ENCODE results near the gene CLASP1.
"Not testable (repeated sequence)": the region's sequence is repeated elsewhere in the genome, so short reads cannot be mapped to it uniquely, and the experiment has no call there.

The CLASP1 gene

GRCh38 chr2:121349721-121350401 lies 299.4 kb downstream of the CLASP1 start:
- DNase-seq (ENCODE audit: low read depth in 2 of 2): no peak

- no peak for DNase-seq (ENCODE audit: low read depth in 2 of 2)
Measured at GRCh38 chr2:121348128-121348740, 301.0 kb downstream of the CLASP1 start.

GRCh38 chr2:121346859-121347258 lies 302.4 kb downstream of the CLASP1 start:
- DNase-seq (ENCODE audit: low read depth in 2 of 2): no peak

- no peak for DNase-seq (ENCODE audit: low read depth in 2 of 2)
Measured at GRCh38 chr2:121346407-121346806, 302.9 kb downstream of the CLASP1 start.

- DNase-seq (ENCODE audit: low read depth in 2 of 2): no peak
Measured at GRCh38 chr2:121345887-121346286, 303.4 kb downstream of the CLASP1 start.

GRCh38 chr2:121345101-121345500 lies 304.2 kb downstream of the CLASP1 start:
- no peak for DNase-seq (ENCODE audit: low read depth in 2 of 2)

- not testable (repeated sequence) for DNase-seq (ENCODE audit: low read depth in 2 of 2)
Measured at GRCh38 chr2:121343828-121344399, 305.3 kb downstream of the CLASP1 start.

GRCh38 chr2:121343191-121343590 lies 306.1 kb downstream of the CLASP1 start:
- DNase-seq (ENCODE audit: low read depth in 2 of 2): no peak

GRCh38 chr2:121342751-121343150 lies 306.5 kb downstream of the CLASP1 start:
- DNase-seq (ENCODE audit: low read depth in 2 of 2): no peak

GRCh38 chr2:121340926-121341325 lies 308.3 kb downstream of the CLASP1 start:
- no peak for DNase-seq (ENCODE audit: low read depth in 2 of 2)

- no peak for DNase-seq (ENCODE audit: low read depth in 2 of 2)
Measured at GRCh38 chr2:121338281-121338680, 311.0 kb downstream of the CLASP1 start.

GRCh38 chr2:121336528-121337294 lies 312.6 kb downstream of the CLASP1 start:
- no peak for DNase-seq (ENCODE audit: low read depth in 2 of 2)

- DNase-seq (ENCODE audit: low read depth in 2 of 2): no peak
Measured at GRCh38 chr2:121335294-121336290, 313.7 kb downstream of the CLASP1 start.

- no peak for DNase-seq (ENCODE audit: low read depth in 2 of 2)
Measured at GRCh38 chr2:121334581-121335293, 314.5 kb downstream of the CLASP1 start.

- no peak for DNase-seq (ENCODE audit: low read depth in 2 of 2)
Measured at GRCh38 chr2:121333834-121334558, 315.3 kb downstream of the CLASP1 start.

- no peak for DNase-seq (ENCODE audit: low read depth in 2 of 2)
Measured at GRCh38 chr2:121333231-121333630, 316.0 kb downstream of the CLASP1 start.

- not testable (repeated sequence) for DNase-seq (ENCODE audit: low read depth in 2 of 2)
Measured at GRCh38 chr2:121331324-121331723, 317.9 kb downstream of the CLASP1 start.

- no peak for DNase-seq (ENCODE audit: low read depth in 2 of 2)
Measured at GRCh38 chr2:121330921-121331320, 318.3 kb downstream of the CLASP1 start.

- DNase-seq (ENCODE audit: low read depth in 2 of 2): no peak
Measured at GRCh38 chr2:121329786-121330185, 319.5 kb downstream of the CLASP1 start.

GRCh38 chr2:121326628-121327027 lies 322.6 kb downstream of the CLASP1 start:
- no peak for DNase-seq (ENCODE audit: low read depth in 2 of 2)

All from stimulated activated CD4-positive, alpha-beta T cell treated with anti-CD3 and anti-CD28 coated beads, Interleukin-1b, Interleukin-23, amount 100 ng/mL, for 1 hour (primary cell).